ENCODE measurements around the gene NR1H4.

DNA sequence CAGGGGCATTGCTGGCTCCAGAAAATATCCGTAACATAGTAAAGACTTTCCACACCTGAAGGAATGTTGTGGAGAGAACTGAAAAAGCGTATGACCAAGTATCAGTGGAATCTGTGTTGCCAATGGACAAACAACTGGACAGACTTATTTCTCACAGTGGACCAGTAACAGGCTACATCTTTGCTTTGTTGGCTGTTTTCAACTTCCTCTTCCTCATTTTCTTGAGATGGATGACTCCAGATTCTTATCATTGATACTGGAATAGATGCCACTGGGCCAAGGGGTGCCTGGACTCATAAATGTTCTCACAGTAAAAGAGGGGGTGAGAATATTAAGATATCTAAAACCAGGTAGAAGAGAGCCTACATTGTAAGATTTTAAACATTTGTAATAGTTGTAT is 106.2 kb downstream of the NR1H4 start:
- TF ChIP-seq, protein P1, sequence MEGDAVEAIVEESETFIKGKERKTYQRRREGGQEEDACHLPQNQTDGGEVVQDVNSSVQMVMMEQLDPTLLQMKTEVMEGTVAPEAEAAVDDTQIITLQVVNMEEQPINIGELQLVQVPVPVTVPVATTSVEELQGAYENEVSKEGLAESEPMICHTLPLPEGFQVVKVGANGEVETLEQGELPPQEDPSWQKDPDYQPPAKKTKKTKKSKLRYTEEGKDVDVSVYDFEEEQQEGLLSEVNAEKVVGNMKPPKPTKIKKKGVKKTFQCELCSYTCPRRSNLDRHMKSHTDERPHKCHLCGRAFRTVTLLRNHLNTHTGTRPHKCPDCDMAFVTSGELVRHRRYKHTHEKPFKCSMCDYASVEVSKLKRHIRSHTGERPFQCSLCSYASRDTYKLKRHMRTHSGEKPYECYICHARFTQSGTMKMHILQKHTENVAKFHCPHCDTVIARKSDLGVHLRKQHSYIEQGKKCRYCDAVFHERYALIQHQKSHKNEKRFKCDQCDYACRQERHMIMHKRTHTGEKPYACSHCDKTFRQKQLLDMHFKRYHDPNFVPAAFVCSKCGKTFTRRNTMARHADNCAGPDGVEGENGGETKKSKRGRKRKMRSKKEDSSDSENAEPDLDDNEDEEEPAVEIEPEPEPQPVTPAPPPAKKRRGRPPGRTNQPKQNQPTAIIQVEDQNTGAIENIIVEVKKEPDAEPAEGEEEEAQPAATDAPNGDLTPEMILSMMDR (IDR thresholded peaks at IDR 0.05) = no peak
- no peak for TF ChIP-seq ZFX (IDR thresholded peaks at IDR 0.05; ENCODE audit: borderline replicate concordance)
